Endodermal cell (in vitro differentiated cells): ENCODE data around the gene FAM83E. TPM values are rescaled to one million over a fixed set of nuclear protein-coding genes. Genes with fewer than 3 reads are reported as not detected.

ENCODE experiments used
- DNase-seq: peaks from one replicate; pipeline ENCODE4 v3.0.0-alpha.2; 2017
- H3K27ac ChIP-seq: 2 replicates; pipeline ENCODE4 v1.5.1; 2013; ENCODE audit warnings: mild to moderate bottlenecking, low read depth, low read length, moderate library complexity
- H3K27me3 ChIP-seq: 2 replicates; pipeline ENCODE4 v1.6.1; 2013; ENCODE audit warnings: mild to moderate bottlenecking, low read length, moderate library complexity; ENCODE audit not compliant: insufficient read depth, control insufficient read depth, poor library complexity, severe bottlenecking
- H3K36me3 ChIP-seq: 2 replicates; pipeline ENCODE4 v1.7.0; 2013; ENCODE audit warnings: mild to moderate bottlenecking, low read length, moderate library complexity; ENCODE audit not compliant: control insufficient read depth, insufficient read depth
- H3K4me1 ChIP-seq: one replicate; pipeline ENCODE4 v1.7.0; 2013; ENCODE audit warnings: low read length; ENCODE audit not compliant: control insufficient read depth, insufficient read depth
- H3K4me3 ChIP-seq: 2 replicates; pipeline ENCODE4 v1.5.1; 2013; ENCODE audit warnings: mild to moderate bottlenecking, low read length, moderate library complexity
- H3K9ac ChIP-seq: 2 replicates; pipeline ENCODE4 v1.6.1; 2013; ENCODE audit warnings: mild to moderate bottlenecking, low read length, moderate library complexity; ENCODE audit not compliant: poor library complexity, severe bottlenecking; ENCODE audit errors: extremely low read depth
- H3K9me3 ChIP-seq: 2 replicates; pipeline ENCODE4 v1.6.1; 2013; ENCODE audit warnings: mild to moderate bottlenecking, low read length, moderate library complexity; ENCODE audit not compliant: control insufficient read depth
- H3K27ac Mint-ChIP-seq: 2 replicates; pipeline ENCODE4 v1.8.0; 2020; ENCODE audit warnings: mixed read lengths
- H3K27me3 Mint-ChIP-seq: 2 replicates; pipeline ENCODE4 v1.8.0; 2021; ENCODE audit warnings: mild to moderate bottlenecking, mixed read lengths; ENCODE audit not compliant: insufficient read depth
- H3K36me3 Mint-ChIP-seq: 2 replicates; pipeline ENCODE4 v1.8.0; 2020; ENCODE audit warnings: low read depth, mixed read lengths
- H3K4me1 Mint-ChIP-seq: 2 replicates; pipeline ENCODE4 v1.8.0; 2020; ENCODE audit warnings: mixed read lengths
- H3K4me3 Mint-ChIP-seq: 2 replicates; pipeline ENCODE4 v1.8.0; 2020; ENCODE audit warnings: mild to moderate bottlenecking, moderate library complexity, mixed read lengths
- H3K9me3 Mint-ChIP-seq: 2 replicates; pipeline ENCODE4 v1.8.0; 2020; ENCODE audit warnings: mild to moderate bottlenecking, mixed read lengths
- CTCF ChIP-seq: fragments of 200-600 bp; sonication (generic); conservative IDR thresholded peaks from 2 replicates; pipeline ENCODE4 v1.5.0; 2021; ENCODE audit warnings: antibody characterized with exemption, mild to moderate bottlenecking
- WGBS, 2 experiments: methylation state at CpG; one replicate each; pipeline versions ENCODE4 v1.1.5 to v1.1.7; 2013; ENCODE audit warnings: missing lambda C conversion rate in 2 of 2, mixed read lengths in 1 of 2; ENCODE audit not compliant: insufficient coverage in 1 of 2, insufficient read length in 1 of 2; 5-methylcytosine and 5-hydroxymethylcytosine counted together
- total RNA-seq, 2 donors: library from RNA; stranded (reverse); fragmentation: NEBNext Ultra II Directional in 1 of 2; extraction: Animal tissue kit (Norgen Biotek cat#: 25700) in 1 of 2; gene quantifications; 2 replicates in 1 of 2; 3 replicates in 1 of 2; pipeline ENCODE4 v1.2.1, GENCODE V29; 2021

FAM83E gene
- total RNA-seq, 2 donors from 2014 or later, result 4.4 to 5.7 TPM

GRCh38 chr19:48623556-48624066 is 8.7 kb upstream of the FAM83E start:
- DNase-seq, result no peak
- H3K4me3 Mint-ChIP-seq, result peak overlapping the region; percentile 89
- H3K9me3 Mint-ChIP-seq, result no peaks in the 10 kb centered on the region

GRCh38 chr19:48619692-48620585 is 5.1 kb upstream of the FAM83E start:
- H3K27me3 ChIP-seq, result no peaks in the 10 kb centered on the region
- no peaks in the 10 kb centered on the region for H3K27me3 Mint-ChIP-seq
- no peak for TF ChIP-seq CTCF
- WGBS, 2 experiments, result 20 to 32% methylated on average over 1 to 6 of the region's 6 CpGs
- peaks cover 30% of the 10 kb centered on the region for H3K4me1 Mint-ChIP-seq
- H3K36me3 ChIP-seq, result peaks cover 29% of the 10 kb centered on the region
- H3K9ac ChIP-seq, result peak overlapping the region; percentile 100
- H3K4me1 ChIP-seq, result peaks cover 19% of the 10 kb centered on the region
- peak overlapping the region; percentile 97 for H3K27ac Mint-ChIP-seq
- peak overlapping the region; percentile 100 for H3K4me3 ChIP-seq
- peaks cover 31% of the 10 kb centered on the region for H3K36me3 Mint-ChIP-seq
- no peaks in the 10 kb centered on the region for H3K9me3 Mint-ChIP-seq
- H3K9me3 ChIP-seq, result no peaks in the 10 kb centered on the region
- peak; percentile 44 for DNase-seq
- H3K4me3 Mint-ChIP-seq, result peak overlapping the region; percentile 99
- peak overlapping the region; percentile 95 for H3K27ac ChIP-seq

More at GRCh38 chr19:48623556-48624066, 8.7 kb upstream of the FAM83E start:
- 36 to 39% methylated on average over 8 of the region's 8 CpGs for WGBS, 2 experiments
- Histone ChIP-seq H3K27ac (peak overlapping the region; percentile 98), H3K9ac (peak overlapping the region; percentile 74), H3K9me3 (no peaks in the 10 kb centered on the region), H3K36me3 (peaks cover 10% of the 10 kb centered on the region), H3K4me1 (peaks cover 9% of the 10 kb centered on the region), H3K4me3 (peak overlapping the region; percentile 89), H3K27me3 (no peaks in the 10 kb centered on the region)
- Mint-ChIP-seq H3K4me1 (peaks cover 26% of the 10 kb centered on the region), H3K27ac (peak overlapping the region; percentile 96), H3K27me3 (no peaks in the 10 kb centered on the region), H3K36me3 (peaks cover 8% of the 10 kb centered on the region)
- no peak for TF ChIP-seq CTCF

DNA sequence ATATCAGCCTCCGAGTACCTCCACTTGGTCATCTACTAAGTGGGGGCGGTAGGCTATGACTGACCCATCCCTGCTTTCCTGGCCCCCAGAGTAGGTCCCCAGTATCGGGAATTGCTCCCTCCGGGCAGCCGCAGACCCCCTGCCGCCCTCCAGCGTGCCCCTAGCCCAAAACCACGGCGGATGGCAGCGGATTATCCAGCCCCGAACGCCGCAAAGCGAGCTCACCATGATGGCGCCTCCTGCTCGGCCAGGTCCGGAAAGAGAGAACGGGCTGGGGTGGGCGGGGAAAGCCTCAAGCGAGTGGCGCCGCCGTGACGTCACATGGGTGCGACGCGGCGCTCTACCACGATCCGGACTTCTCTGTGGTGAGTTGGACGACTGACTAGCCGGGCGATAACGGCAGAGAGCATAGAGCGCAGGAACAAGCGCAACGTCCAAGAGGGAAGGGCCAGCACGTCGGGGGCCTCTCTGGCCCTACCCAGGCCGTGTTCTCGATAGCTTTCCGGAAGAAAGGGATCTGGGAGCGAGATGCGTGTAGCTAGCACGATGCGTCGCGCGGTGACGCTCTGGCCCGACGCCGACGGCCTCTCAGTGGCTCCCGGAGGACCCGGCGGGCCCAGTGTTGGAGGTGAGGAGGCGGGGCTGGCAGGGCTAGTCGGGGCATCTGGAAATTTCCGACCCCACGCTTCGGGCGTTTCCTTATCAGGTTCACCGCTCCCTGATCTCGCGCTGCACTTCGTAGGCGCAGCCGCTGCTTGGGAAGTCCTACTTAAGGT is 4.2 kb upstream of the FAM83E start, which contains the start of the genes RPL18 and SPHK2:
TSS of gene RPL18 (minus strand) at position 263 of the 776 bp plus-strand sequence. CDS start at position 228, 35 bp downstream.
TSS of gene SPHK2 (plus strand) at position 591 of the 776 bp plus-strand sequence. CDS start 1,009 bp downstream, outside the sequence.
- Mint-ChIP-seq H3K27ac (peak within 1 kb of the TSS; percentile 97), H3K4me3 (peak within 1 kb of the TSS; percentile 99), H3K4me1 (peaks cover 33% of the 10 kb centered on the region), H3K36me3 (peaks cover 32% of the 10 kb centered on the region), H3K9me3 (no peaks in the 10 kb centered on the region), H3K27me3 (no peaks in the 10 kb centered on the region)
- peak within 1 kb of the TSS; percentile 95 for H3K27ac ChIP-seq
- peaks cover 29% of the 10 kb centered on the region for H3K36me3 ChIP-seq
- 0% methylated on average over 67 to 69 of the region's 69 CpGs for WGBS, 2 experiments
- H3K4me1 ChIP-seq, result peaks cover 27% of the 10 kb centered on the region
- H3K4me3 ChIP-seq, result peak within 1 kb of the TSS; percentile 100
- no peaks in the 10 kb centered on the region for H3K9me3 ChIP-seq
- no peaks in the 10 kb centered on the region for H3K27me3 ChIP-seq
- peak within 1 kb of the TSS; percentile 100 for H3K9ac ChIP-seq
- DNase-seq, result peak; percentile 99
- TF ChIP-seq CTCF, result no peak
